Fibroblast of skin of right biceps (primary cell): ENCODE measurements around the gene IPPK.

Experiments used
- DNase-seq: peaks from one replicate; pipeline ENCODE4 v3.0.0-alpha.2; 2013

The IPPK gene

DNA sequence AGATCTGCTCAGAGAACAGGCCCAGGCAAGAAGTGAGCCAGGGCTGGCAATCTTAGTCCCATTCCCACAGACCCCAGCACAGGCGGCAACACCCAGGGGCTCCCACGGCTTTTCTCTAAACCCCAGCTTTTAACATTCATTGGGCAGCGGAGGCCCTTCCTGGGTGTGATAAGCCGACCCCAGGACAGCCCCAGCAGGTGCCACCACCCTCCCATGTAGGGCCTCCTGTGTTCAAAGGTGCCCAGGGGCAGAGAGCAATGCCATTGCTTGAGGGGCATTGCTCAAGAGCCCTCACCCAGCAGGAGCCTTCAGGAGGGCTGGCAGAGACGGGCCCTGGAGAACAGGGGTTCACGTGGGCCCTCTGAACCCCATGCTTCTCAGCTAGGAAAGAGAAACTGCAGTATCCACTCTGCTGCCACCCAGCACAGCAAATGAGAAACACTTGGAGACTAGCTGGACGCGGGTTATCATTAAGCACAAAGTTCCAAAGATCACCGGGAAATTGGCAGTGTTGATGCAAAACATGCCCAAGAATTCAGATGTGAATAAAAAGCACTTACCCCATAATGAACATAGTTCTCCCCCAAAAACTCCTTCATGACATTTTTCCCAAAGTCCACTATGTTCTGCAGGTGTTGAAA lies 13.9 kb downstream of the IPPK start:
- no peak for DNase-seq

- DNase-seq, result no peak
These were observed 14.6 kb downstream of the IPPK start for GRCh38 chr9:92655366-92655765.

DNA sequence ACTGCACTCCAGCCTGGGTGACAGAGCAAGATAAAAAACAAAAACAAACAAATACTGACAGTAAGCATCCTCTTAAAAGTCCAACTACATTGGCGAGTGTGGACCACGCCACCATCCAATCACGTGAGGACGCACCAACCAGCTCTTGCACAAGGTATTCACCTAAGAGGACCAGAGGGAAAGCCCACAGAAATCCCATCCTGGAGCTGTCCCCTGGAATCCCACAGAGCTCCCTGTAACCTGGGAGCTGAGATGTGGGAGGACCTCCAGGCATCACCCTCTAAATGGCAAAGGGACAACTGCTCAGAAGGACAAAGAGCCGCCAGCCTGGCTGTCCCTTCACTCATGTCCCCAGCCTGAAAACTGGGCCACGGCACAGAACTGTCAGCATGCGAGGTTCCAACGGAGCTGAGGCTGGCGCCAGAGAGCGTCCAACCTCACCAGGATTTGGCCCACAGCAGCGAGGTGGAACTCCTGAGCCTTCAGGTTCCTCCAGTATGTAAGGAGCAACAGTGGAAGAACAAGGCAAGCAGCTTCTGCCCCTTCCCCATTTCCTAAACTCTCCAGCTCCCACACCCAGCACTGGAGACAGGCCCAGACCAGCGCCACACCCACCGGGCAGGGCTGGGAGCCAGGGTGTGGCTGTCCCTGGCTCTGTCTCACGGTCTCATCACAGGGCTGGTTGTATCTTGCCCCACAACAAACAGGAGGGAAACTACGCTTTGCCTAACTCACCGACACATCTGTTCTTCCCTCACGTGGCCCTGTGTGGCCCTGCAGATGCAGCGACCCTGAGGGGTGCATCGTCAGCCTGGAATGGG lies 15.2 kb downstream of the IPPK start:
- DNase-seq, result no peak

GRCh38 chr9:92652461-92652860 lies 17.5 kb downstream of the IPPK start:
- DNase-seq, result no peak

DNA sequence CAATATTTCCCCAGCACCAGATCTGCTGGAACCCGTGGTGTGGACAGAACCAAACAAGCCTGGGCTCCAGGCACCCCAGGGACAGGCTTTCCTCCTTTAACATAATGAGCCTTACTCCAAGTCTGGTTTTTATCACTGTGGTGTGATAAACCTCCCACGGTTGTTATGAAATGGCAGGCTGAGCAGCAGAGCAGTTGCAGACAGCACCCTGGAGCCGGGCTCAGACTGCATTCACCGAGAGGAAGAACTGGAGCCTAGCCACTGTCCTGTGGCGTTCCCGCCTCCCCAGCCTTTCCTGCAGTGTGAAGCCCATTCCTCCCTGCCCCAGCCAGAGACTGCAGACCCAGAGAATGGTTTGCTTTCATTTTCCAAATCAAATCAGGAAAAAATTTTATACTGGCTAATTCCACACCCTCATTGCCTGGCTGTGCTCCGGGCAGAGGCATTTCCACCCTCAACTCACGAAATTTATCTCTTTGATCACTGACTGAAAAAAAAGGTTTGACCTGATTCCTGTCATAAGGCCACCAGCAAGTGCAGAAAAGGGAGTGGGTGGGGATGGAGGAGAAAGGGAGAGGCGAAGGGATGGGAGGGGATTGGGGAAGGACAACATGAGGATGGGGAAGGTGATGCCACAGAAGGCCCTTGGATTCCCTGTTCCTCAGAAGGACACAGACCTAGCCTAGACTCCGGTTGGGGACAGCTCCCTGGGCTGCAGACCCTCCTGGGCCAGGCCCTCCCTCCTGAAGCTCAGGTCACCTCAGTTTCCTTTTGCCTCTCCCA lies 18.9 kb downstream of the IPPK start:
- DNase-seq, result no peak

GRCh38 chr9:92650296-92650695 lies 19.6 kb downstream of the IPPK start:
- DNase-seq, result no peak

- DNase-seq, result no peak
These were observed 20.9 kb downstream of the IPPK start for GRCh38 chr9:92649007-92649406.

GRCh38 chr9:92648474-92648971 lies 21.4 kb downstream of the IPPK start:
- no peak for DNase-seq

GRCh38 chr9:92647671-92648473 lies 22.1 kb downstream of the IPPK start:
- DNase-seq, result no peak

DNA sequence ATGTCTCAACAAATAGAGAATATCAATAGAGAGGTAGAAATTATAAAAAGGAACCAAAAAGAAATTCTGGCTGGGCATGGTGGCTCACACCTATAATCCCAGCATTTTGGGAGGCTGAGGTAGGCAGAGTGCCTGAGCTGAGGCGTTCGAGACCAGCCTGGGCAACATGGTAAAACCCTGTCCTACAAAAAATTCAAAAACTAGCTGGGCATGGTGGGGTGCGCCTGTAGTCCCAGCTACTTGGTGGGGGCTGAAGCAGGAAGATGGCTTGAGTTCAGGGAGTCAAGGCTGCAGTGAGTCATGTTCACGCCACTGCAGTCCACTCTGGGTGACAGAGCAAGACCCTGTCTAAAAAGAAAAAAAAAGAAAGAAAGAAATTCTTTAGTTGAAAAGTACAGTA lies 24.9 kb downstream of the IPPK start:
- no peak for DNase-seq

DNA sequence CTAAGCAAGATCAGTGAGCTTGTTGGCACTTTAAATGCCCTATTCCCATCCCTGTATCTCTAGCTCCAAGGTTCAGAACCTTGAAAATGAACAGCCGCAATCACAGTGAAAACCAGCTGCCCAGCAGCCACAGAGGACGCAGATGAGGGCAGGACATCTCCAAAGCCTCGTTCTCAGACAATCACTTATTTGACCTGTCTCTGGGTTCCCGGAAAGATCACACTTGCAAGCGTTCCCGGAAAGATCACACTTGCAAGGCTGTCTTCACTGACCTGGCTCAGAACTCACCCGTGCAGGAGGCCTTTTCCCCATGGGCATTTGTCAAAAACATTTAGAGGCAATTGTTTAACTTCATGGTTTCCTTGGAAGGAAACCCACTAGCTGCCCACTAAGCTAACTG lies 25.7 kb downstream of the IPPK start:
- no peak for DNase-seq

- no peak for DNase-seq
These were observed 27.4 kb downstream of the IPPK start for GRCh38 chr9:92642564-92642963.

GRCh38 chr9:92642041-92642451 lies 27.9 kb downstream of the IPPK start:
- no peak for DNase-seq

DNA sequence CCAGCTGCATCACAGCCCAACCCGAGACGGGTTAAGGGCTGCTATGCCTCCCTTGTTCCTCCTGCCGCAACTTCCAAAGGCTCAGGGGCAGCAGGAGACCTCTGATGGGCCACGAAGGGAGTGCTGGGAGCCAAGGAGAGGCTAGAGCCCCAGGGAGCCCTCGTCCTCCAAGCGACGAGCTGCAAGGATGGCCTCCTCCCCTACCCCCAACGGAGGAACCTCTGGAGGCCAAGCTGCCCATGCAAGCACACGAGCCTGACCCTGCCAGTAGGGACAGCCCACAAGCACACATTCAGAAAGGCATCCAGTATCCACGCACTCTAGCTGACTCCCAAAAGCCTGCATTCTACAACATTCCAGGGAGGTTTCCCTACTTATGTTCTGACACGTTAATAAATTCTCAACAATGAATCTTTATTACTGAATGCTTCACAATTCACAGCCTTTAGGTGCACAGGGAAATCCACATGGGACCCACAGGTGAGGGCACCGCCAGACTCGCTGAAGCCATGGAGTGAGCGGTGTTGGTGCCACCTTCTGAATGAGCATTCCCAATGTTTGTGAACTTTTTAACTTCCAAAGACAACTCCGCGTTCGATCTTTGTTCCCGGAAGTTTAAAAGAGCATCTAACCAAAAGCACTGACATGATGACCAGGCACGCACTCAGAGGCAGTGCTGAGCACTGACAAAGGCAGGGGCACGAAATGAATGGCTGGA lies 28.7 kb downstream of the IPPK start:
- DNase-seq, result no peak

DNA sequence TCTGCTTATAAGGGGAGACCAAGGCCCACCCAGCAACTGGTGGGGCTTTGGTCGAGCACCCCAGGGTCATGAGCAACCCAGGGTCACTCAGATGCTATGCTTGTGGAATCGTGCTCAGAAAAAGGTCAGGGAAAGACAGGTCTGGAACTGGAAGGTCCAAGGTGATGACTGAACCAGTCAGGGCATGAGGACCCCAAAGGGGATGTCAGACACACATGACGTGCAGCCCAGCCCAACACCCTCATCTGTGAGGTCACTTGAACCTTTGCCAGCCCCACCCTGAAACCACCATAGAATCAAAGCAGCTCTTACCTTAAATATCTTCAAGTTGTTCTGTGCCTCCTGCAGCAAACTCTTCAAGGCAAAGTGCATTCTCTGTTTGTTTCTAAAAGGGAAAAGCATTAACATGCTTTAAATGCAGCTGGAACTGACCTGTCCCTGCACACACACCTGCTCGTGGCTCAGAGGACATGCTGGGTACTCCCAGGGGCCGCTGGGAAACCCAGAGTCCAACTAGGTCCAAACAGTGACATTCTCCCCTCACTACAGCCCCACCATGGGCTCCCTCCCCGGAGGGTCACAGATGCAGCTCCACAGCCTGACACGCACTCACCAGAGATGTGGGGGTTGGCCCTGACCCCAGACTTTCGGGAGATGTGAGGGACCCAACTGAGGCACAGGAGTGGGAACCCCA lies 29.4 kb downstream of the IPPK start:
- no peak for DNase-seq

GRCh38 chr9:92639791-92640271 lies 30.1 kb downstream of the IPPK start:
- no peak for DNase-seq

DNA sequence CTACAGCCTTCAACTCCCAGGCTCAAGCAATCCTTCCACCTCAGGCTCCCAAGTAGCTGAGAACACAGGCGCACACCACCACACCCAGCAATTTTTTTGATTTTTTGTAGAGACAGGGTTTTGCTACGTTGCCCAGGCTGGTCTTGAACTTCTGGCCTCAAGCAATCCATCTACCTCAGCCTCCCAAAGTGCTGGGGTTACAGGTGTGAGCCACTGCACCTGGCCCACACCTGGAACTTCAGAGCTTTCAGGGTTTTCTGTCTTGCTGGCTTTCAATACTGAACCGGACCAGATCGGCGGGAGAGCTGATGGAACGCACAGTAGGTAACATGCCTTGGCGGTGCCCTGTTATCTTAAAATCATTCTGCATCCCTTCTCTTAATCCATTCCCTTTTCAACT lies 30.8 kb downstream of the IPPK start:
- no peak for DNase-seq

DNA sequence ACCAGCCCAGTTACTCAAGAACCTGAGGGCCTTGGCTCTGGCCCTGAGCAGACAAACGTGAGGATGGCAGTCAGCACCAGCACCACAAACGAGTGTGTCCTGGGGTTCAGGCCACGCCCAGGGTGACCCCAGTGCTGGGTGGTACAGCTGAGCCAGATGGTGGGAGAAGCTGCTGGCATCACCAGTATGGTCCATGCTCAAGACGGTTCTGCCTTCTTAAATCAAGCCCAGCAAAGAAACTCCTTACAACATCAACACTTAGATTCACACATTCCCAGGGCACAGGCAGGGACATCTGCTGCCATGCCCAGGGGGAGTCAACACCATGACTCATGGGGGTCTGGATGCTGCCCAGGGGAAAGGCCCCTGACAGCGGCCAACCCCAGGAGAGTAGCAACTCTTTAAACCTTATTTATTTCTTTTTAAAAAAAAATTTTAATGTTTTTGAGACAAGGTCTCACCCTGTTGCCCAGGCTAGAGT lies 31.3 kb downstream of the IPPK start:
- DNase-seq, result no peak

GRCh38 chr9:92637886-92638620 lies 31.9 kb downstream of the IPPK start:
- no peak for DNase-seq

DNA sequence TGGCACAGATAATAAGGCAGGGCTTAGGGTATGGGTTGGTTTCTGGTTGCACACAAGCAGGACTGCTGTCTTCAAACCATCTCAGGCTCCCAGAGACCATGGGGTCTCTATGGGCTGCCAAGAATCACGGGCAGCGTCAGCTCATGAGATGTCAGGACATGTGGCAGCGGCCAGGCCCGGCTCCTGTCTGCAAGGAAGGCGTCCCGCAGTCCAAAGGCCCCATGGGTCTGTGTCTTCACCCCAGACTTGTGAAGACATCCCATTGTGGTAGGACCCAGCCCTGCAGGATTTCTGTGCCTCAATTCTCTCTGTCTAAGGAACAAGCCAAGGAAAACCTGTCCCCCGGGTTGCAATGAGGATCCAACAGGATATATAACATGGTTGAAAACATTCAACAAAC lies 32.6 kb downstream of the IPPK start:
- no peak for DNase-seq
